ENCODE results near the gene TRIP11.
A peak's percentile ranks its signal among the peaks of the same experiment; 100 is the strongest.

Gene TRIP11

GRCh38 chr14:92039719-92040430, at the start of gene TRIP11:
Gene TRIP11, minus strand, starts transcription at chr14:92040059. Its CDS starts 374 bp downstream, at chr14:92039685.
- H3K4me3 ChIP-seq (ENCODE audit: low read length), result peak within 1 kb of the TSS; percentile 84
- TF ChIP-seq CTCF (IDR thresholded peaks at IDR 0.05; ENCODE audit: low read length) (no peak), EZH2 (optimal IDR thresholded peaks at IDR 0.05; ENCODE audit: low read depth, low read length) (no peak), EZH2phosphoT487 (IDR thresholded peaks at IDR 0.05; ENCODE audit: low read length) (no peak)

GRCh38 chr14:92088494-92088893, 48.6 kb upstream of the TRIP11 start:
- Histone ChIP-seq H3K79me2 (ENCODE audit: low read length) (no peaks in the 10 kb centered on the region), H4K20me1 (ENCODE audit: insufficient read depth, low read length) (no peaks in the 10 kb centered on the region), H3K9ac (ENCODE audit: low read length) (no peak overlapping the region), H3K27me3 (replicated peaks; ENCODE audit: insufficient read depth, low read length) (no peaks in the 10 kb centered on the region), H3K27ac (ENCODE audit: low read length) (no peak overlapping the region), H3K9me3 (replicated peaks; ENCODE audit: insufficient read depth, low read length) (no peaks in the 10 kb centered on the region), H3F3A (ENCODE audit: insufficient read depth, low read length) (no peaks in the 10 kb centered on the region), H3K4me1 (ENCODE audit: low read length) (no peaks in the 10 kb centered on the region), H3K4me2 (ENCODE audit: low read depth, low read length) (no peak overlapping the region), H2AFZ (ENCODE audit: low read length) (no peak overlapping the region), H3K36me3 (replicated peaks; ENCODE audit: insufficient read depth, low read length) (no peaks in the 10 kb centered on the region), H3K9me2 (replicated peaks; ENCODE audit: insufficient read depth, low read length) (no peaks in the 10 kb centered on the region), H3K4me3 (ENCODE audit: low read length) (no peak overlapping the region)
- no peak for DNase-seq
- TF ChIP-seq CTCF (IDR thresholded peaks at IDR 0.05; ENCODE audit: low read length) (no peak), EZH2phosphoT487 (IDR thresholded peaks at IDR 0.05; ENCODE audit: low read length) (no peak), EZH2 (optimal IDR thresholded peaks at IDR 0.05; ENCODE audit: low read depth, low read length) (no peak)

More at GRCh38 chr14:92039719-92040430, at the start of gene TRIP11:
- no peaks in the 10 kb centered on the region for H3K36me3 ChIP-seq (replicated peaks; ENCODE audit: insufficient read depth, low read length)
- peak within 1 kb of the TSS; percentile 84 for H3K4me2 ChIP-seq (ENCODE audit: low read depth, low read length)
- no peaks in the 10 kb centered on the region for H4K20me1 ChIP-seq (ENCODE audit: insufficient read depth, low read length)
- peak within 1 kb of the TSS; percentile 86 for H3K27ac ChIP-seq (ENCODE audit: low read length)
- no peaks in the 10 kb centered on the region for H3K9me2 ChIP-seq (replicated peaks; ENCODE audit: insufficient read depth, low read length)
- no peaks in the 10 kb centered on the region for H3F3A ChIP-seq (ENCODE audit: insufficient read depth, low read length)
- peak within 1 kb of the TSS; percentile 70 for H2AFZ ChIP-seq (ENCODE audit: low read length)
- peak; percentile 86 for DNase-seq
- no peaks in the 10 kb centered on the region for H3K4me1 ChIP-seq (ENCODE audit: low read length)
- H3K9me3 ChIP-seq (replicated peaks; ENCODE audit: insufficient read depth, low read length), result no peaks in the 10 kb centered on the region
- peaks cover 43% of the 10 kb centered on the region for H3K79me2 ChIP-seq (ENCODE audit: low read length)
- peak within 1 kb of the TSS; percentile 90 for H3K9ac ChIP-seq (ENCODE audit: low read length)
- H3K27me3 ChIP-seq (replicated peaks; ENCODE audit: insufficient read depth, low read length), result no peaks in the 10 kb centered on the region

- DNase-seq, result no peak
- Histone ChIP-seq H4K20me1 (ENCODE audit: insufficient read depth, low read length) (no peaks in the 10 kb centered on the region), H3K4me2 (ENCODE audit: low read depth, low read length) (no peak overlapping the region), H3K27ac (ENCODE audit: low read length) (no peak overlapping the region), H3K4me1 (ENCODE audit: low read length) (no peaks in the 10 kb centered on the region), H3K36me3 (replicated peaks; ENCODE audit: insufficient read depth, low read length) (no peaks in the 10 kb centered on the region), H3F3A (ENCODE audit: insufficient read depth, low read length) (no peaks in the 10 kb centered on the region), H3K9ac (ENCODE audit: low read length) (no peak overlapping the region), H3K9me2 (replicated peaks; ENCODE audit: insufficient read depth, low read length) (no peaks in the 10 kb centered on the region), H3K4me3 (ENCODE audit: low read length) (no peak overlapping the region), H3K79me2 (ENCODE audit: low read length) (no peaks in the 10 kb centered on the region), H3K9me3 (replicated peaks; ENCODE audit: insufficient read depth, low read length) (no peaks in the 10 kb centered on the region), H3K27me3 (replicated peaks; ENCODE audit: insufficient read depth, low read length) (no peaks in the 10 kb centered on the region), H2AFZ (ENCODE audit: low read length) (no peak overlapping the region)
- no peak for TF ChIP-seq EZH2phosphoT487 (IDR thresholded peaks at IDR 0.05; ENCODE audit: low read length)
- no peak for TF ChIP-seq EZH2 (optimal IDR thresholded peaks at IDR 0.05; ENCODE audit: low read depth, low read length)
- TF ChIP-seq CTCF (IDR thresholded peaks at IDR 0.05; ENCODE audit: low read length), result no peak
These were observed 34.7 kb upstream of the TRIP11 start for GRCh38 chr14:92074555-92074954.

All from MM.1S (cell line).